Mucosa of stomach (tissue), 1 donor: ENCODE results near the gene MAJIN.

Source experiments
- H3K27me3 ChIP-seq: one replicate; pipeline ENCODE4 v1.7.0; 2013; ENCODE audit warnings: mild to moderate bottlenecking, low read length; ENCODE audit not compliant: control insufficient read depth, insufficient read depth
- H3K36me3 ChIP-seq: one replicate; pipeline ENCODE4 v1.7.0; 2013; ENCODE audit warnings: low read length; ENCODE audit not compliant: control insufficient read depth, insufficient read depth
- H3K4me1 ChIP-seq: one replicate; pipeline ENCODE4 v1.7.0; 2013; ENCODE audit warnings: mild to moderate bottlenecking, low read length; ENCODE audit not compliant: control insufficient read depth, insufficient read depth
- H3K4me3 ChIP-seq: one replicate; pipeline ENCODE4 v1.7.0; 2013; ENCODE audit warnings: low read length
- H3K9ac ChIP-seq: one replicate; pipeline ENCODE4 v1.7.0; 2013; ENCODE audit warnings: mild to moderate bottlenecking, low read length, moderate library complexity
- H3K9me3 ChIP-seq: one replicate; pipeline ENCODE4 v1.7.0; 2013; ENCODE audit warnings: mild to moderate bottlenecking, low read length, moderate library complexity; ENCODE audit not compliant: control insufficient read depth
- donor health status: Pancreatic carcinoma.

Gene MAJIN

DNA sequence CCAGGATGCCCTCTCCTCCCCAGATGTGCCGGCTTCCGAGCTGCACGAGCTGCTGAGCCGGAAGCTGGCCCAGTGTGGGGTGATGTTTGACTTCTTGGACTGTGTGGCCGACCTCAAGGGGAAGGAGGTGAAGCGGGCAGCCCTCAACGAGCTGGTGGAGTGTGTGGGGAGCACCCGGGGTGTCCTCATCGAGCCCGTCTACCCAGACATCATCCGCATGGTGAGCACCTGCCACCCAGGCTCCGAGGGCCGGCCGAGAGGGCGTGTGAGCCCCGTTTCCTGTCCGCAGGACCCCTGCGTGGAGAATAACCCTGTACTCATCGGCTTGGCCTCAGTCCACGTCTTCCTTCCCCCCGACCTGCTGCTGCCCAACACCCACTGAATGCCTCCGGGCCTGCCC lies 45.2 kb downstream of the MAJIN start:
- peaks cover 5% of the 10 kb centered on the region for H3K36me3 ChIP-seq
- H3K9me3 ChIP-seq: no peaks in the 10 kb centered on the region
- H3K27me3 ChIP-seq: no peaks in the 10 kb centered on the region
- H3K9ac ChIP-seq: no peak overlapping the region
- peaks cover 23% of the 10 kb centered on the region for H3K4me1 ChIP-seq
- H3K4me3 ChIP-seq: no peak overlapping the region

DNA sequence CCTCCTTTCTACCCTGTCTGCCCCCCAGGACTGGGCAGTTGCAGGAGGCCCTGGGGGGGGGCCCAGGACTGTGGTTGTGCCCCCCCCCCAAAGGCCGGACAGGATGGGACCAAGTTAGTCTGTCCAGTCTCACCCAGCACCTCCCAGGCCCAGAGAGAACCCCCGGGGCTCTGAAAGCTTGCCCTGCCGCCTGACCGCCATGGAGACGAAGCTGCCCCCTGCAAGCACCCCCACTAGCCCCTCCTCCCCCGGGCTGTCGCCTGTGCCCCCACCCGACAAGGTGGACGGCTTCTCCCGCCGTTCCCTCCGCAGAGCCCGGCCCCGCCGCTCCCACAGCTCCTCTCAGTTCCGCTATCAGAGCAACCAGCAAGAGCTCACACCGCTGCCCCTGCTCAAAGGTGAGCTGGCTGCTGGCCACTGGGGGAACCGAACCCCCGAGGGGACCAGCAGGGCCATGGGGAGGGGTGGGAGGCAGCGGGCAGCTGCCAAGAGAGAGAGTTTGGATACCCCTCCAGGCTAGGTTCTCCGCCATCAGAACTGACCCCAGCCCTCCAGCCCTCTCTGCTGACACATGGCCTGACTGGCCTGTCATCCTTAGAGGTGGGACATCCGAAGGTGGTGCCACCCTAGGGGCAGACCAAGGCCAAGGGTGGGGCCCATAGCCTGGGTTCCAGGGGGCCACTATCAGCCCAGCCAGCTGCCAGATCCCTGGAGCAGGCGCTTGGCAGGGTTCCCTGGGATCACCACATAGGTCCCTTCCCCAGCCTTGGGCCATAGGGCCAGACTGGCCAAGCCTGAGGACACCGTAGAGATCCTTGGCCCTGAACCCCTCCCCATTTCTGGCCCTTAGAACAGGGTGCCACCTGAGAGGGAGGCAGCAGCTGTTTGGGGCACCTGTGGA lies 46.1 kb downstream of the MAJIN start:
- peak overlapping the region; percentile 89 for H3K4me3 ChIP-seq
- no peaks in the 10 kb centered on the region for H3K27me3 ChIP-seq
- H3K36me3 ChIP-seq: peaks cover 5% of the 10 kb centered on the region
- H3K4me1 ChIP-seq: peaks cover 23% of the 10 kb centered on the region
- peak overlapping the region; percentile 81 for H3K9ac ChIP-seq
- no peaks in the 10 kb centered on the region for H3K9me3 ChIP-seq

DNA sequence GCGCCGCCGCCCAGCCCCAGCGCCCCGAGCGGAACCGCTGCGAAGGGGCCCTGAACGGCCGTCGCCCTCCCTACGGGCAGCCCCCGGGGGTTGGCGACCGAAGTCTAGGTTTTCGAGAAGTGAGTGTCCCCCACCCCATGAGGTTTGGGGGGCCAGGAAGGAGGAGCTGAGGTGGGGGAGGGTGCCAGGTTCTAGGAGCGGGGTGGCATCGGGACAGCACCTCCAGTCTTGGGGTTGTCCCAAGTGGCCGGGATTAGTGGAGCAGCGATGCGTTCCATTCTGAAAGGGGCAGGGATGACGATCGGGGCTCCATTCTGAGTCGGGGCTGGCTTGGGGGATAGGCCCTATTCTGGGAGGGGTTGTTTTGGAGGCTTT lies 47.0 kb downstream of the MAJIN start:
- H3K27me3 ChIP-seq: no peaks in the 10 kb centered on the region
- H3K4me1 ChIP-seq: peaks cover 23% of the 10 kb centered on the region
- H3K9ac ChIP-seq: peak overlapping the region; percentile 81
- peak overlapping the region; percentile 89 for H3K4me3 ChIP-seq
- H3K9me3 ChIP-seq: no peaks in the 10 kb centered on the region
- H3K36me3 ChIP-seq: peaks cover 5% of the 10 kb centered on the region

DNA sequence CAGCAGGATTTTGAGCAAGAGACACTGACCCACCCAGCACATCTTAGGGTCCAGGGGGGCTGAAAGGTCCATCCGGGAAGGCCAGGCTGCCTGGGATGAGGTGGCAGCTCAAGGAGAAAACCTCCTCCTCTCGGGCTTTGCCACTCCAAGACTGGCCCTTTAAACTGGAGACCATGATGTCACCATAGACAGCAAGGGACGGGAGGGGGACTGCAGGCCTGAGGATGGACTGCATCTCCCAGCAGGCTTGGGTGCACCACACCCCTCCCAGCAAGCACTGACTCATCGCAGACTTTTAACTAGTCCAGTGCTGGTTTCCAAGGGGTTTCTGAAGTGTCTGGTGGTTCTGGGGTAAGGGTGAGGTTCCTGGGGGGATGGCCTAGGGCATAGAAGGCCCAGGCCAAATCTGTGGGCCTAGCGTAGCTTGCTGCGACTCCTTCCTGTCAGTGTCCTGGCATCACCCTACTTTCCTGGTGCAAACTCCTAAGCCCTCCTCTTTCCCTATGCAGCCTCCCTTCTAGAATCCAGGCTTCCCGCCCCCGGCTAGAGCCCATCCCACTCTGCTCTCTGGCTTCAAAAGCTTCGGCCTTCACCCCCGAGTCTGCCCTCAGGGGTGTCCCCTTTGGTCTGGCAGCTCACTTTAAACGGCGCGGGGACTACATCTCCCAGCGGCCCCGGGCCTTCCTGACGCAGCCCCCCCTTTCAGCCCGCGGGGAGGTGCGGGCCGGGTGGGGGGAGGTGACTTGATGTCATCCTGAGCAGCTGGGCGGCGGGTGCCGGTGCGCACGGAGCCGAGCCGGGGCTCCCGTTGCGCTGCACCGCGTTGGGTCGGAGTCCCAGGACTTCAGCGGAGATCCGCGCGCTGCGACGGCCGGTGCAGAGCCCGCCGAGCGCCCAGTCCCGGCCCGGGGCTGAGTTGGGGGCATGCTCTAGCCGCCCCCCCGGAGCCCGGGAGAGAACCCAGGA lies 47.7 kb downstream of the MAJIN start, which contains the start of gene PPP2R5B:
TSS of gene PPP2R5B (plus strand) at position 746 of the 966 bp plus-strand sequence. CDS start 1,046 bp downstream, outside the sequence.
- peaks cover 23% of the 10 kb centered on the region for H3K4me1 ChIP-seq
- peak within 1 kb of the TSS; percentile 81 for H3K9ac ChIP-seq
- H3K27me3 ChIP-seq: no peaks in the 10 kb centered on the region

DNA sequence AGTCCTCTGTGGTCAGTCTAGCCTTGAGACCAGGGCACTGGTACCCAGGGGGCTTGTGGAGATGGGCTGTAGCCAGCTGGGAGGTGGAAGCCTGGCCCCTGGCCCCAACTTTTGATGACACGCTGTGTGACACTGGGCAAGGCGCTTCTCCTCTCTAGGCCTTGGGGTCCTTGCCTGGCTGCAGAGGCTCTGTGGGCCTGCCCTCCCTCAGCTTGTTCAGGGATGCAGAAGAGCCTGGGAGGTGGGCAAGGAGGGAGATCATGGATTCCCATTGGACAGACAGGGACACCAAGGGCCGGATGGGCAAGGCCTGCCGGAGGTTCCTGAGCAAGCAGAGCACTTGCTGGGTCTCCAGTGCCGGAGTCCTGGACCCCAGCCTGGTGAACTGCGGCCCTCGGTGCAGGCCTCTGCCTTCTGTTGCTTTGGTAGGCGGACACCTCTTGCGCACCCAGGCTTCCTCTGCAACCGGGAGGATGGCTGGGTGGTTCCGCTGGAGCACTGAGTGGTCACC lies 48.7 kb downstream of the MAJIN start:
- peak overlapping the region; percentile 89 for H3K4me3 ChIP-seq
- no peak overlapping the region for H3K9ac ChIP-seq
- H3K4me1 ChIP-seq: peaks cover 23% of the 10 kb centered on the region
- peaks cover 5% of the 10 kb centered on the region for H3K36me3 ChIP-seq
- H3K9me3 ChIP-seq: no peaks in the 10 kb centered on the region
- H3K27me3 ChIP-seq: no peaks in the 10 kb centered on the region

More for the DNA sequence above, 47.7 kb downstream of the MAJIN start, which contains the start of gene PPP2R5B:
- H3K36me3 ChIP-seq: peaks cover 5% of the 10 kb centered on the region
- no peaks in the 10 kb centered on the region for H3K9me3 ChIP-seq
- peak within 1 kb of the TSS; percentile 89 for H3K4me3 ChIP-seq

DNA sequence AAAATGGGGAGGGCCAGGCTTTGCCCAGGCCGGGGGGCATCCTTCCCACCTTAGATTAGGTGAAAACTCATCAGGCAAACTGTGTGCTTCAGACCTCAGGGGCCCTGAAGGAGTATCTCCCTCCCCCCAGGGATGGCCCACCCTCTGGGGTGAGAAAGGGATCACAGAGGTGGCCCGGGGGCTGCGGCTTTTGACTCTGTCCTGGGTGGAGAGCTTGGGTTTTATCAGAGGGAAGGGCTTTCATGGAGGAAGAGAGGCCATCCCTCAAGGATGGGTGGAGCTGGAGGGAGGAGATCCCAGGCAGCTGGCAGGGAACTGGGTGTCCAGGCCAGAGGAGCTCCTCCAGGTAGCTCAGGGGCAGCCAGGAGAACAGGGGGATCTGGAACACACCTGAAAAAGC lies 50.5 kb downstream of the MAJIN start:
- Histone ChIP-seq H3K9me3 (no peaks in the 10 kb centered on the region), H3K4me3 (no peak overlapping the region), H3K9ac (no peak overlapping the region), H3K27me3 (no peaks in the 10 kb centered on the region), H3K36me3 (no peaks in the 10 kb centered on the region), H3K4me1 (peaks cover 27% of the 10 kb centered on the region)

DNA sequence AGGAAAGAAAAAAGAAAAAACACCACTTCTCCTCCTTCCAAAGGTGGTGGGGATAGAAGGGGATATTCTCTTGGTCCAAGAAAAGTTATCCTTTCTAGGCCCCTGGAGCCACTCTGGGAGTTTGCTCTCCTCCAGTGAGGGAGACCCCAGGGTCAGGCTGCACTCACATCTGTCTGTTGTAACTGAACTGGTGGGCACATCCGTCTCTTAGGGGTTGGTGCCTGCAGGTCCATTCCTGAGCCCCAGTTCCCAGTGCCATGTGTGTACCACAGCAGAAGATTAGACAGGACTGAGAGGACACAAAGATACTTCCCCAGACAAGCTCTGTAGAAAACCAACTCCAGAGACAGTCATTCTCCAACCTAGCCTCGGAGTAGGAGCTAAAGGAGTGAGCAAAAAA lies 51.8 kb downstream of the MAJIN start:
- H3K9ac ChIP-seq: no peak overlapping the region
- H3K4me3 ChIP-seq: no peak overlapping the region
- H3K36me3 ChIP-seq: no peaks in the 10 kb centered on the region
- no peaks in the 10 kb centered on the region for H3K27me3 ChIP-seq
- peaks cover 28% of the 10 kb centered on the region for H3K4me1 ChIP-seq
- H3K9me3 ChIP-seq: no peaks in the 10 kb centered on the region

DNA sequence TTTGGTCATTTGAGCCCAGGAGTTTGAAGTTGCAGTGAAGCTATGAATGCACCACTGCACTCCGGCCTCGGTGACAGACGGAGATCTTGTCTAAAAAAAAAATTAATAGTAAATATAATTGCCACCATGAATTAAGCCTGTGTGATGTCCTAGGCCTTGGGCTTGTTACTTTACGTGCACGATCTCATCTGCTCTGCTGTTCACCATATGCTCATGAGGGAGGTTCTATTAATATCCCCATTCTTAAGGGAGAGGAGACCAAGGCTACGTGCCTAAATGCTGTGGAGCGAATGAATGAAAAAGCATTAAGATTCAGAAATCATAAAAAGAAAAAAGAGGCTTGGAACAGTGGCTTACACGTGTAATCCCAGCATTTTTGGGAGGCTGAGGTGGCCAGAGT lies 52.3 kb downstream of the MAJIN start:
- H3K27me3 ChIP-seq: no peaks in the 10 kb centered on the region
- H3K4me1 ChIP-seq: peaks cover 27% of the 10 kb centered on the region
- H3K9ac ChIP-seq: no peak overlapping the region
- no peak overlapping the region for H3K4me3 ChIP-seq
- no peaks in the 10 kb centered on the region for H3K36me3 ChIP-seq
- H3K9me3 ChIP-seq: no peaks in the 10 kb centered on the region

DNA sequence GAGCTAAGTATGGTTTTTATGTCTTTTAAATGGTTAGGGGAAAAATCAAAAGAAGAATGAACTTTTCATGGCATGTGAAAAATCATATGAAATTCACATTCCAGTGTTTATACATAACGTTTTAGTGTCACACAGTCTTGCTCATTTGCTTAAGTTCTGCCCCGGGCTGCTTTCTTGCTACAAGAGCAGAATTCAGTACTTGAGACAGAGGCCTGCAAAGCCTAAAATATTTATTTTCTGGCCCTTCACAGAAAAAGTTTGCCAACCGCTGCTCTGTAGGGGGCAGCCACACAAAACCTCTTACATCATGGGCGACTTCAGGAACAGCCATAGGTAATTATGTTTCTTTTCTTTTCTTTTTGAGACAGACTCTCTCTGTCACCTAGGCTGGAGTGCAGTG lies 53.9 kb downstream of the MAJIN start:
- no peaks in the 10 kb centered on the region for H3K36me3 ChIP-seq

DNA sequence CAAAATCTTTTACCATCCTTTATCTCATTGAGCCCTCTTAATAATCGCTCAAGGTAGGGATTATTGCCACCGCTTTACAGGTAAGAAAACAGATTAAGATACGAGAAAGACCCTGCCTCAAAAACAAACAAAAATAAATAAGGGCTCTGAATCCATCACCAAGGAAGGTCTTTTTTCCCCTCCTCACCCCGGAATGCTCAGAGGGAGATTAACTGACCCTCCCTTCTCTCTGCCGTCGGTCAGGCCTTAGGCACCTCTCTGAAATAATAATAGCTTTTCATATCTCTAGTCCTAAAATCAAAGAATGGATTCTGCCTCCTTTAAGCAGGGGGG lies 54.3 kb downstream of the MAJIN start:
- Histone ChIP-seq H3K9ac (peak overlapping the region; percentile 61), H3K36me3 (no peaks in the 10 kb centered on the region), H3K9me3 (no peaks in the 10 kb centered on the region), H3K27me3 (no peaks in the 10 kb centered on the region), H3K4me1 (peaks cover 17% of the 10 kb centered on the region), H3K4me3 (no peak overlapping the region)

More for the DNA sequence above, 53.9 kb downstream of the MAJIN start:
- no peak overlapping the region for H3K4me3 ChIP-seq
- no peaks in the 10 kb centered on the region for H3K27me3 ChIP-seq
- H3K4me1 ChIP-seq: peaks cover 17% of the 10 kb centered on the region
- peak overlapping the region; percentile 61 for H3K9ac ChIP-seq
- H3K9me3 ChIP-seq: no peaks in the 10 kb centered on the region

DNA sequence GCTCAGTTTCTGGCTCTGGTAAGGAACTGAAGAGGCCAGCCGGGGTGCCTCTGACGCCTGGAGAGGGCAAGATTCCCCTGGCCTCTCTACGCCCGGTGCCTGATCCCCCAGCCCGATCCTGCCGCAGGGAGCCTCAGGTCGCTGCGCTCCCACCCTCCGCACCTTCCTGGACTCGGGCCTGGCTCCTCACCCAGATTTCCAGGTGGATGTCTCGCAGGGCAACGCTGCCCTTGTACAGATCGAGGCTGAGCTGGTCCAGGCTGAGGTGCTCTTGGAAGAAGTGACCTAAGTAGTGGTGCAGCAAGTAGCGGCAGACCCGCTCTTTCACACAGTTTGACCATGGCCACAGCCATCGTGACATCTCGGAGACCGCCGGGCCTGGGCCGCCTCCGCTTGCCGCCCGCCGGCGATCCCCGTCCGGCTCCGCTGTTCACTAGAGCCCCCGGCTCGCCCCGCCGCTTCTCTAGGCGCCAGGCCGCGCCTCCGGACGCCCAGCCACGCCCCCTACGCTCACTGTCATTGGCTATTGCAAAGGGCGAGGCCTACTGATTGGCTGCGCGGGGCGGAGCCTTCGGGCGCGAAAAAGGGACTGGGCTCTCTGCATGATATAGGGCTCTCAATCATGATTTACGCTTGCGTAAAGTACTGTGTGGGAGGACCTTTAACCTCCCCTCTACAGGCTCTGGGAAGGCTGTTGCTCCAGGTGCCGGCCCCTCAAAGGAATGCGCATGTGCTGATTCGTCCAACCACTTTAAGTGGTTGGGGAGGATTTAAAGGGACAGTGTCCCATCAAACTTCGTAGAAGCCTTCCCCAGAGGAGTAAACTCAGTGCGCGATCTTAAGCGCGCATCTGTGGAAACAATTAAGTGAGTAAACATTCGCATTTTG lies 54.9 kb downstream of the MAJIN start, which contains the start of gene ATG2A:
TSS of gene ATG2A (minus strand) at position 435 of the 888 bp plus-strand sequence. CDS start at position 361, 74 bp downstream.
- Histone ChIP-seq H3K27me3 (no peaks in the 10 kb centered on the region), H3K9me3 (no peaks in the 10 kb centered on the region), H3K9ac (peak within 1 kb of the TSS; percentile 95), H3K4me1 (peaks cover 17% of the 10 kb centered on the region), H3K4me3 (peak within 1 kb of the TSS; percentile 95), H3K36me3 (peaks cover under 1% of the 10 kb centered on the region)
